ENCODE results near the gene FIBP. TPM values are rescaled to one million over a fixed set of nuclear protein-coding genes. Genes with fewer than 3 reads are reported as not detected.

Gene FIBP
- total and polyA plus RNA-seq, 2 of the 4 experiments (the other 2 are of a cell fraction) = 141 to 182 TPM

- TF ChIP-seq USF2 (IDR thresholded peaks at IDR 0.05; ENCODE audit: low read depth, low read length) (no peak), MAFK (IDR thresholded peaks at IDR 0.05; ENCODE audit: low read depth, low read length) (no peak), CEBPB (IDR thresholded peaks at IDR 0.05; ENCODE audit: low read depth, low read length) (no peak)
- no peak overlapping the region for H3K4me3 ChIP-seq (ENCODE audit: insufficient read depth, low read depth, low read length)
- ATAC-seq (ENCODE audit: low read depth) = peak; percentile 15
- H2BK5ac ChIP-seq (ENCODE audit: low read depth, low read length, poor library complexity, severe bottlenecking) = no peak overlapping the region
- H2AFZ ChIP-seq (replicated peaks; ENCODE audit: low read length, poor library complexity) = no peak overlapping the region
- H3K9ac ChIP-seq (ENCODE audit: low read depth, low read length) = no peak overlapping the region
- ChIA-PET CTCF (interaction anchor here (1.1 kb wide), 1 partner anchor 13 kb away, joined by 3 read pairs; no protein-coding TSS in a partner anchor), POLR2A (ENCODE audit: unreplicated experiment) (interaction anchor here (0.5 kb wide), 1 partner anchor 11 kb away, joined by 3 read pairs; no protein-coding TSS in a partner anchor)
- no TSS peak for BruUV-seq (replicated peaks)
- H3K56ac ChIP-seq (ENCODE audit: extremely low read depth, insufficient read depth, low read length) = no peak overlapping the region
- WGBS, 2 experiments (ENCODE audit: extremely low coverage in 2 of 2, insufficient read length in 1 of 2) = 83% methylated on average over 7 of the region's 20 CpGs; no CpG with 5 or more reads in 1 of the 2 experiments
- H3K27me3 ChIP-seq (ENCODE audit: control insufficient read depth, insufficient read depth, low read length) = no peaks in the 10 kb centered on the region
- H3K23ac ChIP-seq (ENCODE audit: low read depth, low read length) = no peak overlapping the region
- H2BK15ac ChIP-seq (ENCODE audit: low read depth, low read length) = no peak overlapping the region
- intact Hi-C loops (cut with micrococcal nuclease) = no loop called here
- no peak overlapping the region for H4K5ac ChIP-seq (ENCODE audit: low read depth, low read length)
- no peaks in the 10 kb centered on the region; the same call in 1 of the 2 replicates for H3K4me1 ChIP-seq (ENCODE audit: control insufficient read depth, insufficient read depth, low read length)
- no peak overlapping the region for H3K27ac ChIP-seq (ENCODE audit: insufficient read depth, low read length)
- no peaks in the 10 kb centered on the region for H3K9me3 ChIP-seq (ENCODE audit: control insufficient read depth, insufficient read depth, low read length)
- H2AK9ac ChIP-seq (replicated peaks; ENCODE audit: low read depth, low read length, poor library complexity) = no peak overlapping the region
- H3K4me2 ChIP-seq (ENCODE audit: low read depth, low read length) = no peak overlapping the region
- H2AK5ac ChIP-seq (ENCODE audit: low read depth, low read length) = no peak overlapping the region
- no peak for DNase-seq
- H3K79me1 ChIP-seq (ENCODE audit: low read depth in 1 of 2, low read length in 2 of 2) = peaks cover 20 to 41% of the 10 kb centered on the region in 2 experiments
- in situ Hi-C loops (cut with MboI; ENCODE audit: low sequenced_read_pairs) = no loop called here
- H4K20me1 ChIP-seq (ENCODE audit: insufficient read depth, low read length) = peaks cover 55% of the 10 kb centered on the region
- H4K8ac ChIP-seq (ENCODE audit: low read depth in 2 of 2, low read length in 2 of 2) = no peak overlapping the region
- H3K36me3 ChIP-seq (ENCODE audit: control insufficient read depth, insufficient read depth, low read length) = peaks cover 46% of the 10 kb centered on the region
- no peak overlapping the region for H3K14ac ChIP-seq (replicated peaks; ENCODE audit: low read depth, low read length)
- no peak overlapping the region for H3K18ac ChIP-seq (ENCODE audit: low read depth, low read length)
- no peak overlapping the region for H3K4ac ChIP-seq (ENCODE audit: low read depth, low read length)
- no peak overlapping the region for H4K91ac ChIP-seq (ENCODE audit: insufficient read depth, low read depth, low read length)
- dilution Hi-C loops (cut with HindIII; ENCODE audit: low sequenced_read_pairs, unreplicated experiment) = no loop called here
- H2BK120ac ChIP-seq (ENCODE audit: low read depth, low read length) = no peak overlapping the region
- H3K9me1 ChIP-seq (ENCODE audit: insufficient read depth, low read length) = peaks cover 20% of the 10 kb centered on the region
- no peak overlapping the region for H2BK20ac ChIP-seq (ENCODE audit: low read depth, low read length)
These were observed 37.8 kb downstream of the FIBP start for GRCh38 chr11:65850217-65851082.
